OCI-LY7 (cell line): ENCODE results near the gene MTRF1L. TPM values are rescaled to one million over a fixed set of nuclear protein-coding genes. Genes with fewer than 3 reads are reported as not detected.

Experiments
- BruUV-seq: library from RNA; stranded (reverse); fragments of 400-500 nt; replicated peaks from 2 replicates; lab custom pipeline; 2021; lab: Mats Ljungman, UMichigan
- CTCF ChIA-PET: fragments of 300-600 bp; sonication (Branson Sonifier 250); formaldehyde crosslinking; loops from one replicate; lab custom pipeline; 2022; ENCODE audit warnings: antibody characterized with exemption; ENCODE audit not compliant: unreplicated experiment; lab: Charles Lee
- POLR2A ChIA-PET: fragments of 300-600 bp; sonication (Branson Sonifier 250); formaldehyde crosslinking; loops from one replicate; lab custom pipeline; 2022; ENCODE audit warnings: antibody characterized with exemption; lab: Charles Lee
- DNase-seq: peaks from one replicate; pipeline ENCODE4 v3.0.0-alpha.2; 2015; ENCODE audit warnings: low spot score
- H2AFZ ChIP-seq: fragments of 200-600 bp; sonication (generic), shearing (Covaris generic); 2 replicates; pipeline ENCODE4 v1.6.1; 2014; ENCODE audit warnings: mild to moderate bottlenecking, antibody characterized with exemption, low read length, moderate library complexity
- H3K27ac ChIP-seq: fragments of 200-600 bp; sonication (generic); 2 replicates; pipeline ENCODE4 v1.5.1; 2014; ENCODE audit warnings: mixed run types, low read depth, mild to moderate bottlenecking, moderate library complexity, low read length, inconsistent platforms; ENCODE audit not compliant: poor library complexity, severe bottlenecking
- H3K36me3 ChIP-seq: fragments of 200-600 bp; sonication (generic); 2 replicates; pipeline ENCODE4 v1.6.1; 2014; ENCODE audit warnings: mild to moderate bottlenecking, antibody characterized with exemption, low read length, moderate library complexity, mixed read lengths; ENCODE audit not compliant: insufficient read depth
- H3K4me1 ChIP-seq: fragments of 200-600 bp; sonication (generic); 2 replicates; pipeline ENCODE4 v1.5.1; 2014; ENCODE audit warnings: mild to moderate bottlenecking, low read length; ENCODE audit not compliant: insufficient read depth, poor library complexity, severe bottlenecking
- H3K4me2 ChIP-seq: fragments of 200-600 bp; sonication (generic); 2 replicates; pipeline ENCODE4 v1.6.1; 2014; ENCODE audit warnings: mild to moderate bottlenecking, low read length
- H3K4me3 ChIP-seq: fragments of 200-600 bp; sonication (generic); 2 replicates; pipeline ENCODE4 v1.5.1; 2014; ENCODE audit warnings: mild to moderate bottlenecking, low read depth, low read length; ENCODE audit not compliant: poor library complexity, severe bottlenecking
- H3K79me2 ChIP-seq: fragments of 200-600 bp; sonication (generic); 2 replicates; pipeline ENCODE4 v1.6.1; 2016; ENCODE audit warnings: low read depth, mild to moderate bottlenecking, low read length, moderate library complexity, mixed read lengths; ENCODE audit not compliant: insufficient read depth
- H3K9me2 ChIP-seq: fragments of 200-600 bp; sonication (generic); 2 replicates; pipeline ENCODE4 v1.6.1; 2016; ENCODE audit warnings: mild to moderate bottlenecking, low read length, mixed read lengths; ENCODE audit not compliant: insufficient read depth
- H3K9me3 ChIP-seq: fragments of 200-600 bp; sonication (generic); 2 replicates; pipeline ENCODE4 v1.6.1; 2014; ENCODE audit warnings: mild to moderate bottlenecking, mixed run types, low read length, mixed read lengths
- H4K20me1 ChIP-seq: fragments of 200-600 bp; sonication (generic); 2 replicates; pipeline ENCODE4 v1.6.1; 2014; ENCODE audit warnings: mild to moderate bottlenecking, antibody characterized with exemption, low read length, moderate library complexity, mixed read lengths; ENCODE audit not compliant: insufficient read depth
- EZH2phosphoT487 ChIP-seq: fragments of 200-600 bp; sonication (generic); IDR thresholded peaks from 2 replicates; pipeline ENCODE4 v1.6.1; 2018; ENCODE audit warnings: low read depth, borderline replicate concordance, mild to moderate bottlenecking, mixed run types, antibody characterized with exemption, low read length, moderate library complexity, mixed read lengths
- intact Hi-C: fragments of 100-400 bp; cut with micrococcal nuclease; formaldehyde crosslinking; loops from one replicate; pipeline ENCODE4 v1.10.0; 2022; ENCODE audit not compliant: unreplicated experiment
- total RNA-seq, 2 experiments: library from RNA; depleted of rRNA in 1 of 2; stranded (reverse); fragments of >200 nt in 1 of 2; shearing (Covaris generic) in 1 of 2; gene quantifications; 2 replicates each; pipeline ENCODE4 v1.2.3, GENCODE V29; 2014 to 2022
- TF ChIP-seq, protein P1 (sequence below): fragments of 200-600 bp; sonication (generic); conservative IDR thresholded peaks from 2 replicates; pipeline ENCODE4 v1.5.1; 2014; ENCODE audit warnings: mild to moderate bottlenecking, antibody characterized with exemption, low read length, moderate library complexity, mixed read lengths

MTRF1L gene
- total RNA-seq, 2 experiments from 2014 or later = 11.0 to 19.2 TPM

- ChIA-PET CTCF (no interaction called here), POLR2A (no interaction called here)
- H2AFZ ChIP-seq = no peak overlapping the region
- H3K36me3 ChIP-seq = no peaks in the 10 kb centered on the region
- no peak overlapping the region for H3K27ac ChIP-seq
- H3K4me3 ChIP-seq = no peak overlapping the region
- H4K20me1 ChIP-seq = no peaks in the 10 kb centered on the region
- H3K9me2 ChIP-seq = no peaks in the 10 kb centered on the region
- TF ChIP-seq, protein P1, sequence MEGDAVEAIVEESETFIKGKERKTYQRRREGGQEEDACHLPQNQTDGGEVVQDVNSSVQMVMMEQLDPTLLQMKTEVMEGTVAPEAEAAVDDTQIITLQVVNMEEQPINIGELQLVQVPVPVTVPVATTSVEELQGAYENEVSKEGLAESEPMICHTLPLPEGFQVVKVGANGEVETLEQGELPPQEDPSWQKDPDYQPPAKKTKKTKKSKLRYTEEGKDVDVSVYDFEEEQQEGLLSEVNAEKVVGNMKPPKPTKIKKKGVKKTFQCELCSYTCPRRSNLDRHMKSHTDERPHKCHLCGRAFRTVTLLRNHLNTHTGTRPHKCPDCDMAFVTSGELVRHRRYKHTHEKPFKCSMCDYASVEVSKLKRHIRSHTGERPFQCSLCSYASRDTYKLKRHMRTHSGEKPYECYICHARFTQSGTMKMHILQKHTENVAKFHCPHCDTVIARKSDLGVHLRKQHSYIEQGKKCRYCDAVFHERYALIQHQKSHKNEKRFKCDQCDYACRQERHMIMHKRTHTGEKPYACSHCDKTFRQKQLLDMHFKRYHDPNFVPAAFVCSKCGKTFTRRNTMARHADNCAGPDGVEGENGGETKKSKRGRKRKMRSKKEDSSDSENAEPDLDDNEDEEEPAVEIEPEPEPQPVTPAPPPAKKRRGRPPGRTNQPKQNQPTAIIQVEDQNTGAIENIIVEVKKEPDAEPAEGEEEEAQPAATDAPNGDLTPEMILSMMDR = no peak
- TF ChIP-seq EZH2phosphoT487 = no peak
- no peaks in the 10 kb centered on the region for H3K79me2 ChIP-seq
- H3K4me2 ChIP-seq = no peak overlapping the region
- no peak for DNase-seq
- intact Hi-C loops = no loop called here
- no TSS peak for BruUV-seq
- H3K9me3 ChIP-seq = no peaks in the 10 kb centered on the region
- H3K4me1 ChIP-seq = no peaks in the 10 kb centered on the region
Measured at GRCh38 chr6:152957796-152958195, 44.7 kb downstream of the MTRF1L start.

GRCh38 chr6:152954443-152954842 lies 48.1 kb downstream of the MTRF1L start:
- TF ChIP-seq EZH2phosphoT487 = no peak
- TF ChIP-seq, protein P1 = peak; percentile 41
- Histone ChIP-seq H3K9me2 (no peaks in the 10 kb centered on the region), H3K27ac (no peak overlapping the region), H3K4me2 (no peak overlapping the region), H2AFZ (no peak overlapping the region), H3K9me3 (no peaks in the 10 kb centered on the region), H3K4me3 (no peak overlapping the region), H3K36me3 (no peaks in the 10 kb centered on the region), H4K20me1 (no peaks in the 10 kb centered on the region), H3K4me1 (no peaks in the 10 kb centered on the region), H3K79me2 (no peaks in the 10 kb centered on the region)
- CTCF ChIA-PET = interaction anchor here (0.7 to 1.3 kb wide), 3 partner anchors 16 to 74 kb away, joined by 3 read pairs; partner anchors contain the start of gene MTRF1L
- intact Hi-C loops = loop anchor here (1.0 kb wide), 1 partner anchor 70 kb away; no protein-coding TSS in a partner anchor
- no peak for DNase-seq
- no TSS peak for BruUV-seq
- POLR2A ChIA-PET = interaction anchor here (0.8 to 1.2 kb wide), 5 partner anchors 9 to 247 kb away, joined by 3 read pairs; no protein-coding TSS in a partner anchor

- H3K4me2 ChIP-seq = no peak overlapping the region
- TF ChIP-seq EZH2phosphoT487 = no peak
- TF ChIP-seq, protein P1 = peak; percentile 83
- intact Hi-C loops = no loop called here
- H4K20me1 ChIP-seq = no peaks in the 10 kb centered on the region
- BruUV-seq = no TSS peak
- H3K9me3 ChIP-seq = no peaks in the 10 kb centered on the region
- DNase-seq = peak; percentile 46
- H3K9me2 ChIP-seq = no peaks in the 10 kb centered on the region
- H3K27ac ChIP-seq = no peak overlapping the region
- no peaks in the 10 kb centered on the region for H3K4me1 ChIP-seq
- POLR2A ChIA-PET = interaction anchor here (1.0 kb wide), 1 partner anchor 74 kb away, joined by 3 read pairs; no protein-coding TSS in a partner anchor
- no peaks in the 10 kb centered on the region for H3K36me3 ChIP-seq
- no peaks in the 10 kb centered on the region for H3K79me2 ChIP-seq
- H3K4me3 ChIP-seq = no peak overlapping the region
- CTCF ChIA-PET = no interaction called here
- H2AFZ ChIP-seq = no peak overlapping the region
Measured at GRCh38 chr6:152952866-152953509, 49.5 kb downstream of the MTRF1L start.
